GM12891 (cell line): ENCODE results near the gene CD86.

Source experiments
- DNase-seq: peaks from one replicate; pipeline ENCODE4 v3.0.0; 2011; ENCODE audit warnings: low spot score; ENCODE audit not compliant: insufficient read length
- FAIRE-seq: peaks from 2 replicates; lab custom pipeline; 2011; peaks lifted over from hg19 to GRCh38; lab: Jason Lieb, UNC
- PAX5 ChIP-seq: IDR thresholded peaks from 2 replicates; pipeline ENCODE4 v1.6.1; 2011; ENCODE audit warnings: low read length, moderate library complexity, mild to moderate bottlenecking; ENCODE audit not compliant: insufficient read depth, severe bottlenecking
- POLR2A ChIP-seq: IDR thresholded peaks from 2 replicates; pipeline ENCODE4 v1.6.1; 2011; ENCODE audit warnings: low read depth, low read length, control low read depth
- POLR2AphosphoS5 ChIP-seq: IDR thresholded peaks from 2 replicates; pipeline ENCODE4 v1.6.1; 2011; ENCODE audit warnings: low read depth, low read length, control low read depth
- POU2F2 ChIP-seq: IDR thresholded peaks from 2 replicates; pipeline ENCODE4 v1.6.1; 2011; ENCODE audit warnings: low read depth, mild to moderate bottlenecking, control low read depth, low read length, moderate library complexity
- SPI1 ChIP-seq: IDR thresholded peaks from 2 replicates; pipeline ENCODE4 v1.6.1; 2011; ENCODE audit warnings: low read depth, low read length, control low read depth
- TAF1 ChIP-seq: IDR thresholded peaks from 2 replicates; pipeline ENCODE4 v1.6.1; 2011; ENCODE audit warnings: low read depth, low read length, control low read depth

The CD86 gene

GRCh38 chr3:122058294-122058693 is 3.1 kb downstream of the CD86 start:
- FAIRE-seq (no peak), DNase-seq (no peak)
- TF ChIP-seq POLR2AphosphoS5 = no peak
- TF ChIP-seq PAX5 = no peak

- DNase-seq (no peak), FAIRE-seq (no peak)
- TF ChIP-seq SPI1 (no peak), POLR2A (no peak), POLR2AphosphoS5 (no peak), PAX5 (no peak), POU2F2 (no peak), TAF1 (no peak)
These were observed 5.0 kb downstream of the CD86 start for GRCh38 chr3:122060040-122060698.

- no peak for DNase-seq
- FAIRE-seq = peak; percentile 78
- TF ChIP-seq SPI1 (peak; percentile 80), PAX5 (no peak), POLR2A (no peak)
These were observed 8.7 kb downstream of the CD86 start for GRCh38 chr3:122063908-122064307.

GRCh38 chr3:122064326-122064725 is 9.2 kb downstream of the CD86 start:
- DNase-seq (no peak), FAIRE-seq (no peak)
- TF ChIP-seq POLR2A = no peak
- no peak for TF ChIP-seq POLR2AphosphoS5
- no peak for TF ChIP-seq SPI1
- no peak for TF ChIP-seq PAX5
- TF ChIP-seq TAF1 = no peak
- no peak for TF ChIP-seq POU2F2

GRCh38 chr3:122066331-122067213 is 11.4 kb downstream of the CD86 start:
- DNase-seq = no peak
- peak; percentile 89 for FAIRE-seq
- TF ChIP-seq TAF1 (no peak), POU2F2 (no peak), PAX5 (no peak), POLR2A (no peak), SPI1 (no peak), POLR2AphosphoS5 (no peak)

GRCh38 chr3:122067214-122067550 is 12.0 kb downstream of the CD86 start:
- no peak for TF ChIP-seq POLR2AphosphoS5
- TF ChIP-seq TAF1 = no peak
- TF ChIP-seq POLR2A = no peak
- TF ChIP-seq PAX5 = no peak
- no peak for TF ChIP-seq POU2F2
- TF ChIP-seq SPI1 = no peak
- FAIRE-seq (no peak), DNase-seq (no peak)

- DNase-seq = no peak
- FAIRE-seq = peak; percentile 43
- TF ChIP-seq POU2F2 (no peak), PAX5 (no peak), POLR2A (no peak), TAF1 (no peak), SPI1 (no peak), POLR2AphosphoS5 (no peak)
These were observed 12.6 kb downstream of the CD86 start for GRCh38 chr3:122067588-122068240.

GRCh38 chr3:122074621-122075265 is 19.6 kb downstream of the CD86 start:
- TF ChIP-seq POLR2A = no peak
- TF ChIP-seq SPI1 = peak; percentile 34; the same call in 1 of the 2 replicates
- no peak for TF ChIP-seq PAX5
- DNase-seq (no peak), FAIRE-seq (peak; percentile 98)

GRCh38 chr3:122076491-122077292 is 21.5 kb downstream of the CD86 start:
- no peak for DNase-seq
- no peak for FAIRE-seq
- TF ChIP-seq TAF1 (no peak), SPI1 (peak; percentile 71)
